ENCODE data around the gene ZFYVE9. TPM values are rescaled to one million over a fixed set of nuclear protein-coding genes. Genes with fewer than 3 reads are reported as not detected.
A peak's percentile ranks its signal among the peaks of the same experiment; 100 is the strongest.

Gene ZFYVE9
- total and polyA plus RNA-seq, 9 of the 15 experiments (the other 6 are each of a cell fraction or from before 2014, with no cell fraction given): 0.52 to 14.4 (median 8.9) TPM

- no peak for TF ChIP-seq UBTF (IDR thresholded peaks at IDR 0.05; ENCODE audit: borderline replicate concordance in 1 of 2, low read depth in 2 of 2, low read length in 2 of 2)
- TF ChIP-seq, protein P1, sequence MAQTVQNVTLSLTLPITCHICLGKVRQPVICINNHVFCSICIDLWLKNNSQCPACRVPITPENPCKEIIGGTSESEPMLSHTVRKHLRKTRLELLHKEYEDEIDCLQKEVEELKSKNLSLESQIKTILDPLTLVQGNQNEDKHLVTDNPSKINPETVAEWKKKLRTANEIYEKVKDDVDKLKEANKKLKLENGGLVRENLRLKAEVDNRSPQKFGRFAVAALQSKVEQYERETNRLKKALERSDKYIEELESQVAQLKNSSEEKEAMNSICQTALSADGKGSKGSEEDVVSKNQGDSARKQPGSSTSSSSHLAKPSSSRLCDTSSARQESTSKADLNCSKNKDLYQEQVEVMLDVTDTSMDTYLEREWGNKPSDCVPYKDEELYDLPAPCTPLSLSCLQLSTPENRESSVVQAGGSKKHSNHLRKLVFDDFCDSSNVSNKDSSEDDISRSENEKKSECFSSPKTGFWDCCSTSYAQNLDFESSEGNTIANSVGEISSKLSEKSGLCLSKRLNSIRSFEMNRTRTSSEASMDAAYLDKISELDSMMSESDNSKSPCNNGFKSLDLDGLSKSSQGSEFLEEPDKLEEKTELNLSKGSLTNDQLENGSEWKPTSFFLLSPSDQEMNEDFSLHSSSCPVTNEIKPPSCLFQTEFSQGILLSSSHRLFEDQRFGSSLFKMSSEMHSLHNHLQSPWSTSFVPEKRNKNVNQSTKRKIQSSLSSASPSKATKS (CRISPR knock-in tag; IDR thresholded peaks at IDR 0.05): no peak
- TF ChIP-seq KAT8 (IDR thresholded peaks at IDR 0.05; ENCODE audit: low read depth): no peak
- no peak for TF ChIP-seq RBM22 (IDR thresholded peaks at IDR 0.05; ENCODE audit: low read depth, low read length, poor library complexity, severe bottlenecking)
- no peak for TF ChIP-seq ATF7 (IDR thresholded peaks at IDR 0.05)
- peak; percentile 46 for TF ChIP-seq NCOR1 (IDR thresholded peaks at IDR 0.05)
- TF ChIP-seq GTF2F1 (IDR thresholded peaks at IDR 0.05; ENCODE audit: low read depth, low read length): no peak
- TF ChIP-seq, protein P2, sequence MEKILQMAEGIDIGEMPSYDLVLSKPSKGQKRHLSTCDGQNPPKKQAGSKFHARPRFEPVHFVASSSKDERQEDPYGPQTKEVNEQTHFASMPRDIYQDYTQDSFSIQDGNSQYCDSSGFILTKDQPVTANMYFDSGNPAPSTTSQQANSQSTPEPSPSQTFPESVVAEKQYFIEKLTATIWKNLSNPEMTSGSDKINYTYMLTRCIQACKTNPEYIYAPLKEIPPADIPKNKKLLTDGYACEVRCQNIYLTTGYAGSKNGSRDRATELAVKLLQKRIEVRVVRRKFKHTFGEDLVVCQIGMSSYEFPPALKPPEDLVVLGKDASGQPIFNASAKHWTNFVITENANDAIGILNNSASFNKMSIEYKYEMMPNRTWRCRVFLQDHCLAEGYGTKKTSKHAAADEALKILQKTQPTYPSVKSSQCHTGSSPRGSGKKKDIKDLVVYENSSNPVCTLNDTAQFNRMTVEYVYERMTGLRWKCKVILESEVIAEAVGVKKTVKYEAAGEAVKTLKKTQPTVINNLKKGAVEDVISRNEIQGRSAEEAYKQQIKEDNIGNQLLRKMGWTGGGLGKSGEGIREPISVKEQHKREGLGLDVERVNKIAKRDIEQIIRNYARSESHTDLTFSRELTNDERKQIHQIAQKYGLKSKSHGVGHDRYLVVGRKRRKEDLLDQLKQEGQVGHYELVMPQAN (IDR thresholded peaks at IDR 0.05; ENCODE audit: borderline replicate concordance): no peak
- TF ChIP-seq HDAC6 (IDR thresholded peaks at IDR 0.05; ENCODE audit: low read depth, low read length): no peak
- peak; percentile 38 for TF ChIP-seq RBBP5 (IDR thresholded peaks at IDR 0.05; ENCODE audit: borderline replicate concordance, insufficient read depth, low read length, poor library complexity, severe bottlenecking)
- TF ChIP-seq SNIP1 (IDR thresholded peaks at IDR 0.05; ENCODE audit: low read depth): no peak
- no peak for TF ChIP-seq ETS1 (conservative IDR thresholded peaks at IDR 0.05; ENCODE audit: control insufficient read depth, low read depth, low read length)
- TF ChIP-seq, protein P3, sequence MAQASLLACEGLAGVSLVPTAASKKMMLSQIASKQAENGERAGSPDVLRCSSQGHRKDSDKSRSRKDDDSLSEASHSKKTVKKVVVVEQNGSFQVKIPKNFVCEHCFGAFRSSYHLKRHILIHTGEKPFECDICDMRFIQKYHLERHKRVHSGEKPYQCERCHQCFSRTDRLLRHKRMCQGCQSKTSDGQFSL (CRISPR knock-in tag; IDR thresholded peaks at IDR 0.05): no peak
- TF ChIP-seq, protein P3 (tag; IDR thresholded peaks at IDR 0.05): no peak
- TF ChIP-seq RHOXF2B (CRISPR knock-in tag; conservative IDR thresholded peaks at IDR 0.05): no peak
- no peak for TF ChIP-seq GTF2E2 (tag; IDR thresholded peaks at IDR 0.05)
- no peak for TF ChIP-seq SRSF9 (IDR thresholded peaks at IDR 0.05; ENCODE audit: borderline replicate concordance, low read depth, low read length)
- TF ChIP-seq PHF21A (IDR thresholded peaks at IDR 0.05; ENCODE audit: borderline replicate concordance, low read depth): no peak
Observed at GRCh38 chr1:52203935-52204625, 62.2 kb downstream of the ZFYVE9 start (continued).

Data from K562 (cell line).